ENCODE data around the gene ZNF865.
A peak's percentile ranks its signal among the peaks of the same experiment; 100 is the strongest.
"Not testable (repeated sequence)": the region's sequence is repeated elsewhere in the genome, so short reads cannot be mapped to it uniquely, and the experiment has no call there.

Gene ZNF865
- total RNA-seq = 3.4 to 19.1 (median 6.2) reads per million in 9 experiments

DNA sequence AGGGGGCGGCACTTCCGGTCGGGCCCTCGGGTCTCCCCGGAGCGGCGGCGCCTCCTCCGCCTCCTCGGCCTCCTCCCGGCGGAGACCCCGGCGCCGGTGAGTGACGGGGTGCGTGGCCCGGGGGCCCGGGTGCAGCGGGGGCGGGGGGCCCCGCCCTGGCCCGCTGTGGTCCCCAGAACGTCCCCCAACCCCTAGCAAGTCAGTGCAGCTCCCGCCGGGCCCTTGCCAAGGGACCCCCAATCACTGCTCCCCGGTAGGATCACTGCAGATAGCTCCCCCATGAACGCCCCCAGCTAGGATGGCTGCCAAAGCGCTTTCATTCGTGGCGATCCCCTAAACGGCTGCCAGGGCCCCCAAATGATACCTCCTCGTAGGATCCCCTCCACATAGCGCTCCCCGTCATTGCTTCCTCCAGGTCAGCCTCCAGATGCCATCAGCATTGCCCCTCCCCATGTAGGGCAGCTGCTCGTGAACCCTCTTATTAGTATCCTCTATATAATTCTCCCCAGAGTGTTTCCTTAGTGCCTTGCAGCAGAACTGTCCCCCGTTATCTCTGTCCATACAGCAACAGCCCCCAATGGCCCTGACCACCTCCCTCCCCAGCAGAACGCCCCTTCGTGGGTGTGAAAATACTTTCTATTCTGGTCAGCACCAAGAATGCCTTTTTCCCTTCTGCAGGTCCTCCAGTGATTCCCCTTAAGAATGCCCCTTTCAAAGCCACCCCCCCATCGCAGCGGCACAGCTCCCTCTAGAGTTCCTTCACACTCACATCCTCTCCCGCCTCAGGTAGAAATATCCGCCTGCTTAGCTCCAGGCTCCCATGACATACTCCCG lies at the start of gene ZNF865:
Gene ZNF865, plus strand, starts transcription at position 11 of the 834 bp plus-strand sequence. CDS start 7,972 bp downstream, outside the sequence.
- peak within 1 kb of the TSS; percentile 85 to 86 for H3K4me3 Mint-ChIP-seq
- DNase-seq (peak; percentile 57 to 65 (median 64)), ATAC-seq (replicated peaks) (peak; percentile 45)
- peaks cover 51% of the 10 kb centered on the region in 2 donors for H3K4me1 Mint-ChIP-seq (ENCODE audit: low read depth in 2 of 2)
- peak within 1 kb of the TSS; percentile 80 to 87 for H3K27ac Mint-ChIP-seq
- H3K36me3 Mint-ChIP-seq (ENCODE audit: insufficient read depth) = peaks cover 44% of the 10 kb centered on the region
- H3K9me3 Mint-ChIP-seq = no peaks in the 10 kb centered on the region
- H3K27me3 Mint-ChIP-seq = no peaks in the 10 kb centered on the region

DNA sequence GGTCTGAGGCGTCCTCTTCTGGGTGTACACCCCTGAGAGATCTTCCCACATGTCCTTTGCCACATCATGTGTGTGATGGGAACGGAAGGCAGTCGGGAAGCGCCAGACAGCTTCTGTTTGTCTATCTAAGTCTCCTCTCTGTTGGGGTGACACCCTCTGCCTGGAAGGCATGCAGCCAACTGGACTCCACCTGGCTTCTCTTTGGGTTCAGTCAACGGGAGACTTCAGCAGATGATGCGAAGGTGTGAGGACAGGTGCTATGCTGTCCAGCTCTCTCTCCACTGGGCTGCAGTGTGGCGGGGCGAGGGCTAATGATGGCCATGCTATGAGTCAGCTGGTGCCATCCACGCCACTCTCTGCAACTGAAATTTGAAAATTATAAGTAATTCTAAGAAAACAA lies 45.8 kb upstream of the ZNF865 start:
- Mint-ChIP-seq H3K4me3 (no peak overlapping the region), H3K9me3 (no peaks in the 10 kb centered on the region), H3K27me3 (peaks cover 23 to 43% of the 10 kb centered on the region in 2 donors), H3K27ac (no peak overlapping the region), H3K36me3 (ENCODE audit: insufficient read depth) (no peaks in the 10 kb centered on the region), H3K4me1 (ENCODE audit: low read depth in 2 of 2) (no peaks in the 10 kb centered on the region)
- no peak for ATAC-seq (replicated peaks)
- no peak for DNase-seq

DNA sequence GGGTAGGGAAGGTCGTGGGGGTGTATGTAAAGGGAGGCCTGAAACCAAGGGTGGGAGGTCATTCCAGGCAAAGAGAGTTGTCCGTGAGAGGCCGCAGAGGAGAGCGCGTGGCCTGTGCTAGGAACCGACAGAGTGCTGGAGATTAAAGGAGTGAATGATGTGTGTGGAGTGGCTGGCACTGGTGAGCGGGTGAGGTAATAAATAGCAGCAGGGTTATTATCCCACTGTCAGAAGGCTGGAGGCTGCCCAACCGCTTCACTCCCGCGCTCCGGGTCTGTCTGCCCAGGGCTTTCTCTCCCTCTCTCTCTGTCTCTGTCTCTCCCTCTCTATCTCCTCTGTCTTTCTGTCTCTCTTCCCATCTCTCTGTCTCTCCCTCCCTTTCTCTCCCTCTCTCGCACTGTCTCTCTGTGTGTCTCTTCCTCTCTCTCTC lies 42.2 kb upstream of the ZNF865 start:
- H3K27ac Mint-ChIP-seq = no peak overlapping the region
- ATAC-seq (replicated peaks) = no peak
- no peaks in the 10 kb centered on the region for H3K9me3 Mint-ChIP-seq
- no peak overlapping the region for H3K4me3 Mint-ChIP-seq
- H3K27me3 Mint-ChIP-seq = peaks cover 17 to 44% of the 10 kb centered on the region in 2 donors
- DNase-seq = no peak
- no peaks in the 10 kb centered on the region for H3K36me3 Mint-ChIP-seq (ENCODE audit: insufficient read depth)
- no peaks in the 10 kb centered on the region for H3K4me1 Mint-ChIP-seq (ENCODE audit: low read depth in 2 of 2)

DNA sequence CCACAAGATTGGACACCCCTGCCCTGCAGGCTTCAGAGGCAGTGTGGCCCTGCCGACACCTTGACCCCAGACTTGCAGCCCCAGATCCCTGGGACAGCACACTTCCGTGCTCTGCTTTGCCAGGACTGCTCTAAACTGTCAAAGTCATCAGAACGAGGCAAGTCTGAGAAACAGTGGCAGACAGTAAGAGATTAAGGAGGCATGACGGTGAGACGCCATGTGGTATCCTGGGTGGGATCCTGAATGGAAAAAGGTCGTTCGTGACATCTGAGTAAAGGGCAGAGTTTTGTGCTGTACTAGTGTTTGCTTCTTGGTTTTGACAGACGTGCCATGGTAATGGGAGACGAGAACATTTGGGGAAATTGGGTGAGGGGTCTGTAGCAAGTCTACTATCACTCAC lies 38.6 kb upstream of the ZNF865 start:
- Mint-ChIP-seq H3K4me1 (ENCODE audit: low read depth in 2 of 2) (no peaks in the 10 kb centered on the region), H3K27me3 (peaks cover 5 to 24% of the 10 kb centered on the region in 2 donors), H3K9me3 (no peaks in the 10 kb centered on the region), H3K4me3 (no peak overlapping the region), H3K27ac (no peak overlapping the region), H3K36me3 (ENCODE audit: insufficient read depth) (no peaks in the 10 kb centered on the region)
- DNase-seq (no peak), ATAC-seq (replicated peaks) (no peak)

DNA sequence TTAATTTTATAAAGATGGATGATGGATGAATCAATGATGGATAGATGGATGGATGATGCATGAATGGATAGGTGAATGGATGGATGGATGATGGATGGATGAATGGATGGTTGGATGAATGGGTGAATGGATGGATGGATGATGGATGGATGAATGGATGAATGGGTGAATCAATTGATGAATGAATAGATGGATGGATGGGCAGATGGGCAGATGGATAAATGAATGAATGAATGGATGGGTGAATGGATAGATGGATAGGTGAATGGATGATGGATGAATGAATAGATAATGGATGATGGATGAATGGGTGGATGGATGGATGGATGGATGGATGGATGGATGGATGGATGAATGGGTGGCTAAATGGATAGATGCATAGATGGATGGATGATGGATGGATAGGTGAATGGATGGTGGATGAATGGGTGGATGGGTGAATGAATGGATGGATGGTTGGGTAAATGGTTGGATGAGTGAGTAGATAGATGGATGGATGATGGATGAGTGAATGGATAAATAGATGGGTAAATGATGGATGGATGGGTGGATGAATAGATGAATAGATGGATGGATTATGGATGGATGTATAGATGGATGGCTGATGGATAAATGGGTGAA lies 37.6 kb upstream of the ZNF865 start:
- no peak overlapping the region for H3K4me3 Mint-ChIP-seq
- no peak for DNase-seq
- no peak overlapping the region for H3K27ac Mint-ChIP-seq
- H3K4me1 Mint-ChIP-seq (ENCODE audit: low read depth in 2 of 2) = no peaks in the 10 kb centered on the region
- ATAC-seq (replicated peaks) = no peak
- no peaks in the 10 kb centered on the region for H3K9me3 Mint-ChIP-seq
- peaks cover 5 to 24% of the 10 kb centered on the region in 2 donors for H3K27me3 Mint-ChIP-seq
- no peaks in the 10 kb centered on the region for H3K36me3 Mint-ChIP-seq (ENCODE audit: insufficient read depth)

DNA sequence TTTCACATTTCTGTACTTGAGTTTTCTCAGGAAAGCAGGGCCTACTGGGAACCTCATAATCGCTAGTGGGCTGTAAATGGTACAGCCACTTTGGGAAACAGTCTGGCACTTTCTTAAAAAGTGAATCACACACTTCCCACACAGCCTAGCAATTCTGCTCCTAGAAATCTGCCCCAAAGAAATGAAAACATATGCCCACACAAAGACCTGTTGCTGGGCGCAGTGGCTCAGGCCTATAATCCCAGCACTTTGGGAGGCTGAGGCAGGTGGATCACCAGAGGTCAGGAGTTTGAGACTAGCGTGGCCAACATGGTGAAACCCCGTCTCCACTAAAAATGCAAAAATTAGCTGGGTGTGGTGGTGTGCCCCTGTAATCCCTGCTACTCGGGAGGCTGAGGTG lies 36.0 kb upstream of the ZNF865 start:
- not testable (repeated sequence) for DNase-seq; ATAC-seq (replicated peaks); H3K4me3 Mint-ChIP-seq

DNA sequence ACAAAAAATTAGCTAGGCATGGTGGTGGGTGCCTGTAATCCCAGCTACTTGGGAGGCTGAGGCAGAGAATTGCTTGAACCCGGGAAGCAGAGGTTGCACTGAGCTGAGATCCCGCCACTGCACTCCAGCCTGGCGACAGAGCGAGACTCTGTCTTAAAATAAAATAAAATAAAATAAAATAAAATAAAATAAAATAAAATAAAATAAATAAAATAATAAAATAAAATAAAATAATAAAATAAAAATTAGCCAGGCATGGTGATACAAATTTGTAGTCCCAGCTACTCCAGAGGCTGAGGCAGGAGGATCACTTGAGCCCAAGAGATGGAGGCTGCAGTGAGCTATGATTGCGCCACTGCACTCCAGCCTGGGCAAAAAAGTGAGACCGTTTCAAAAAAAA lies 31.5 kb upstream of the ZNF865 start:
- not testable (repeated sequence) for DNase-seq; H3K27ac Mint-ChIP-seq; H3K4me3 Mint-ChIP-seq; H3K36me3 Mint-ChIP-seq (ENCODE audit: insufficient read depth); ATAC-seq (replicated peaks); H3K9me3 Mint-ChIP-seq; H3K27me3 Mint-ChIP-seq; H3K4me1 Mint-ChIP-seq (ENCODE audit: low read depth in 2 of 2)

More for the DNA sequence above, 36.0 kb upstream of the ZNF865 start:
- H3K27me3 Mint-ChIP-seq = peaks cover 0 to 20% of the 10 kb centered on the region in 2 donors
- H3K27ac Mint-ChIP-seq; H3K36me3 Mint-ChIP-seq (ENCODE audit: insufficient read depth); H3K4me1 Mint-ChIP-seq (ENCODE audit: low read depth in 2 of 2); H3K9me3 Mint-ChIP-seq: not testable (repeated sequence)

DNA sequence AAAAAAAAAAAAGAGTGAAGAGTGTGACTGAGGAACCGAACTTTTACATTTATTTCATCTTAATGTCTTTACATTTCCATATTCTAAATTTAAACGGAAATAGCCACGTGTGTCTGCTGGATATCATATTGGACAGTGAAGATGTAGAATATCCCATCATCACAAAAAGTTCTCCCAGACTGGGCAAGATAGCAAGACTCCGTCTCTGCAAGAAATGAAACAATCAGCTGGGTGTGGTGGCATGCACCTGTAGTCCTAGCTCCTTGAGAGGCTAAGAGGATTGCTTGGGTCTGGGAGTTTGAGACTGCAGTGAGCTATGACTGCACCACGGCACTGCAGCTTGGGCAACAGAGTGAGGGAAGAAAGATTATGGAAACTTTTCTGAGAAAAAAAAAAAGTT lies 28.7 kb upstream of the ZNF865 start:
- Mint-ChIP-seq H3K4me1 (ENCODE audit: low read depth in 2 of 2) (peaks cover 14 to 15% of the 10 kb centered on the region in 2 donors), H3K36me3 (ENCODE audit: insufficient read depth) (peaks cover 4% of the 10 kb centered on the region), H3K9me3 (peaks cover 0 to 3% of the 10 kb centered on the region in 2 donors), H3K4me3 (no peak overlapping the region), H3K27ac (no peak overlapping the region), H3K27me3 (no peaks in the 10 kb centered on the region)
- ATAC-seq (replicated peaks) (no peak), DNase-seq (no peak)

DNA sequence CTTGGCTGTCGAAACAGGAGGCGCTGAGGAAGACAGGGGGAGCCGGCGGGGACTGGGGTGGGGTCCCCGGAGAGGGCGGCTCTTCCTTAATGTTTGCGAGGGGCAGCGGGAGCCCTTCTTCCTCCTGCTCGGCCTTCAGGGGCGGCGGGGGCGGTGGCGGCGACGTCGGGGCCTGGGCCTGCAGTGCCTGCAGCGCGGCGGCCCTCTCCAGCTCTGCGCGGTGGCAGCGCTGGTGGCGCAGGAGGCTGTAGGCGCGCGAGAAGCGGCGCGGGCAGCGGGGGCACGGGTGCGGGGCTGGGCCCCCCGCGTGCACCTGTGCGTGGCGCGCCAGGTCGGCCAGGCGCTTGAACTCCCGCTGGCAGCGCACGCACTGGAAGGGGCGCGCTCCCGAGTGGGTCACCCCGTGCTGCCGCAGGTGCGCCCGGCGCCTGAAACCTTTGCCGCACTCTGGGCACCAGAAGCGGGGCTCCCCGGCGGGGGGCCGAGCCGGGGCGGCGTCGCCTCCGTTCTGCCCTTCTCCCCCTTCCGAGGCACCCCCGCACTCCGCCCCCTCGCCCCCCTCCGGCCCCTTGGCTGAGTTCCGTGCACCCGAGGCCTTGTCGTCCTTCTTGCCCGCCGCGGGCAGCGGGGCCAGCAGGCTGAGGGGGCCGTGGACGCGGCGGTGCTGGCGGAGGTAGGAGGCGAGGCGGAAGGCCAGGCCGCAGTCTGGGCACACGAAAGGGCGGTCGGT lies 27.3 kb upstream of the ZNF865 start:
- H3K4me3 Mint-ChIP-seq = no peak overlapping the region
- H3K36me3 Mint-ChIP-seq (ENCODE audit: insufficient read depth) = peaks cover 4% of the 10 kb centered on the region
- H3K9me3 Mint-ChIP-seq = peaks cover 0 to 3% of the 10 kb centered on the region in 2 donors
- no peak for DNase-seq
- H3K4me1 Mint-ChIP-seq (ENCODE audit: low read depth in 2 of 2) = peaks cover 14 to 17% of the 10 kb centered on the region in 2 donors
- no peak overlapping the region for H3K27ac Mint-ChIP-seq
- H3K27me3 Mint-ChIP-seq = no peaks in the 10 kb centered on the region
- ATAC-seq (replicated peaks) = no peak

DNA sequence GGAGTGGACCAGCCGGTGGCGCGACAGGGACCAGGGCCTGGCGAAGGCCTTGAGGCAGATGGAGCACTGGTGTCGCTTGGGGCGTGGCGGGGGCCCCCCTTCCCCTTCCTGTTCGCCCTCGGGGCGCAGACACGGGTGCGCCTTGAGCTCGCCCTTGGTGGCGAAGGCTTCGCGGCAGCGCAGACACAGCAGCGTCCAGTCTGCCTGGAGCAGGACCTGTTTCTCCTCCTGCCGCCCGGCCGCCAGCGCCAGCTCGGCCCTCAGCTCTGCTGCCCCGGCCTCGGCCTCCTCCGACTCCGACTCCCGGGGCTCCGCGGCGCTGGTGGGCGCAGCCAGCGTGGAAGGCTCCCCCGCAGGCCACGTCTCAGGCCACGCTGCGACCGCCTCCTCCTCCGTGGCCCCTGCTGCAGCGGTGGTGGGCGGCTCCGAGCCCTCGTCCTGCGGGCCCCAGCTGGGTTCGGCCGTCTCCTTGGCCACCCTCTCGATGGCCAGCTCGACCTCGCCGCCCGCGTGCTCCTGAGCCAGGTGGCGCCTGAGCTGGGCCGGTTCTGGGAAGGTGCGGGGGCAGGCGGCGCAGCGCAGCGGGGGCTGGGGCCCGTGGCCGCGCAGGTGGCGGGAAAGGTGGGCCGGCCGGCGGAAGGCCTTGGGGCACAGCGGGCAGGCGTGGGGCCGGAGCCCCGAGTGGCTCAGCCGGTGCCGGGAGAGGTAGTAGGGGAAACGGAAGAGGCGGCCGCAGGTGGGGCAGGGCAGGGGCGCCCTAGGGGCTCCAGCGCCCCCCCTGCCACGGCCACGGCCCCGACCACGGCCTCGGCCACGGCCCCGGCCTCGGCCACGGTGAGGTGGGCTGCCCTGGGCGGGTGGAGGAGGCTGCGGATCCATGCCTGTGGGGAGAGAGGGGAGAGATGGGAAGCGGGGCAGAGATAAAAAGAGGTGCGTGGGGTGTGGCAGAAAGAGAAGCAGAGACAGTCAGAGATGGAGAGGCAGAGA lies 26.4 kb upstream of the ZNF865 start:
- DNase-seq = no peak
- H3K4me1 Mint-ChIP-seq (ENCODE audit: low read depth in 2 of 2) = peaks cover 14 to 17% of the 10 kb centered on the region in 2 donors

DNA sequence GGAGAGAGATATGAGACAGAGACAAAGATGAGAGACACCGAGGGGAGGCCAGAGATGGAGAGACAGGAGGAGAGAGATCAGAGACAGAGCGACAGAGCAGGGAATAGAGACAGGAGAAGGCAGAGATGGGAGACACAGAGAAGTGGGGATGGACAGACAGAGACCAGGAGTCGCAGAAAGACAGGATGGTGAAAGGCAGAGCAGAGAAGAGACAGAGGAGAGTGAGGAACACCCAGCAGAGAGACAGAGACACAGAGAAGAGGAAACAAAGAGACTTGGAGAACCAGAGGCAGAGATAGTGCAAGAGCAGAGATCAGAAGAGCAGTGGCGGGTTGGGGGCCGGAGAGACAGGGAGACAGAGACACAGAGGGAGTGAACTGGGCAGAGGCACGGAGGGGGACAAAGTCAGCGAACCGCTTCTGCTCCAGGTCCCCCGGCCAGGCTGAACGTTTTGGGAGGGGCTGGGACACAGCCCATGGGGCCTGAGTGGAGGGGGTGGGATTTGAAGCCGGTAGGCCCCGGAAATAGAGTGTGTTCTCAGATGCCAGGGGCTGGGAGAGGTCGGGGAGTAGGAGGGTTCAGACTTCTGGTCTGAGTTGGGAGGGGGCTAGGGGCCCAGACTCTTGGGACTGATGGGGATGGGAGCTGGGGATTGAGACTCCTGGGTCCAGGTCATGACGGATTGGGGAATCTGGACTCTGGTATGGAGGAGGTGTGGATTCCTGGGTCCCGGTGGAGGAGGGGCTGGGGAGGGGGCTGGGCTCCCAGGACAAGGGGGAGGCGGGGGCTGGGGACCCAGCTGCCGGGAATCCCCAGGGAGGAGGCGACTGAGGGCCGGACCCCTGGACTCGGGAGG lies 25.5 kb upstream of the ZNF865 start:
- Mint-ChIP-seq H3K9me3 (peaks cover 0 to 3% of the 10 kb centered on the region in 2 donors), H3K4me3 (peak overlapping the region; percentile 72 to 91), H3K36me3 (ENCODE audit: insufficient read depth) (peaks cover 4% of the 10 kb centered on the region), H3K27me3 (no peaks in the 10 kb centered on the region), H3K27ac (peak overlapping the region; percentile 81 to 98), H3K4me1 (ENCODE audit: low read depth in 2 of 2) (peaks cover 14 to 17% of the 10 kb centered on the region in 2 donors)
- DNase-seq (no peak), ATAC-seq (replicated peaks) (peak; percentile 39)

More for the DNA sequence above, 26.4 kb upstream of the ZNF865 start:
- no peak for ATAC-seq (replicated peaks)
- peaks cover 0 to 3% of the 10 kb centered on the region in 2 donors for H3K9me3 Mint-ChIP-seq
- no peaks in the 10 kb centered on the region for H3K27me3 Mint-ChIP-seq
- peaks cover 4% of the 10 kb centered on the region for H3K36me3 Mint-ChIP-seq (ENCODE audit: insufficient read depth)
- H3K27ac Mint-ChIP-seq = peak overlapping the region; percentile 81 to 98
- peak overlapping the region; percentile 72 to 91 for H3K4me3 Mint-ChIP-seq
